ENCODE results near the gene REG4. TPM values are rescaled to one million over a fixed set of nuclear protein-coding genes. Genes with fewer than 3 reads are reported as not detected.

The REG4 gene
- total and polyA plus RNA-seq, 2 of the 13 experiments (the other 11 are each of a cell fraction or from before 2014, with no cell fraction given): not detected

DNA sequence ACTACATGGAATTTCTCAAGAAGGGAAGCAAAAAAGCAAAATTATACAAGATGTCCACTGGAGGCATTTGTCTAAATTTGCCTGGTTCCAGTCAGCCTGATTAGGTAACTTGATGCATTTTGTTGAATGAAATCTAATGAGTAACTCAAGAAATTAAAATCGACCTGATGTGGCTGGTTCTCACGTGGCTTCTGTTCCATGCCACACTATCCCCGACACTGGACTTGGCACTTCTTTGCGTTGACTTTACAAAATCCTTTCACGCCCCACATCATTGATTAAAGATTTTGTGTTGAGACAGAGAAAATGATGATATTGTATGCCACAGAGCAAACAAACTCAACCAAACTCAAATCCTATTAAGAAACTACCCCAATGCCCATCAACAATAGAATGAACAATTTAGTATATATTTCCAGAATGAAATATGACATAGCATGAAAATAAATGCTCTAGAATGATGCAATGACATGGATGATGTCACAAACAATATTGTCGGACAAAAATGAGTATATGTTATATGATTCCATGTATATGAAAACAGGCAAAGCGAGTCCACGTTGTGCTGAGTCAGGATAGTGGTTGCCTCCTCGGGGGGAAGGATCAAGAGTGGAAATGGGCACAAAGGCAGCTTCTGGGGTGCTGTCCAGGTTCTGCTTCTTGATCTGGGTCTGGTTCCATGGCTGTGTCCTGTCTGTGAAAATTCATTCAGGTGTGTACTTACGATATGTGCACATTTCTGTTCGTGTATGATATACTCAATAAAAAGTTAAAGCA lies 29.6 kb downstream of the REG4 start:
- H3K9me3 ChIP-seq (ENCODE audit: low read length): no peaks in the 10 kb centered on the region
- no peak overlapping the region for H3K9ac ChIP-seq (ENCODE audit: insufficient read depth, low read depth, low read length)
- in situ Hi-C loops (cut with HindIII; ENCODE audit: extremely low pct_ligation_motif_present, low pct_unique_long_range_greater_than_20kb) (no loop called here), intact Hi-C loops (cut with micrococcal nuclease; ENCODE audit: unreplicated experiment) (loop anchor here (2.0 kb wide), 2 partner anchors 13 to 37 kb away; partner anchors contain the start of gene HMGCS2)
- FAIRE-seq (no peak), DNase-seq (ENCODE audit: low spot score) (no peak), ATAC-seq (no peak)
- H3K79me2 ChIP-seq (ENCODE audit: insufficient read depth, low read length): no peaks in the 10 kb centered on the region
- whole genome bisulfite sequencing (ENCODE audit: low lambda C conversion rate): 62% methylated on average over 11 of the region's 11 CpGs
- H2AFZ ChIP-seq (ENCODE audit: low read length): no peak overlapping the region
- H3K27me3 ChIP-seq (ENCODE audit: control insufficient read depth in 1 of 2, insufficient read depth in 2 of 2, low read length in 2 of 2): no peaks in the 10 kb centered on the region
- no TSS peak for BruUV-seq (replicated peaks)
- no peak overlapping the region for H3K4me3 ChIP-seq (replicated peaks in 1 of 3; ENCODE audit: insufficient read depth in 1 of 3, low read depth in 2 of 3, low read length in 3 of 3)
- CTCF ChIA-PET (ENCODE audit: low intra/inter-chr PET ratio, low total read pairs): no interaction called here
- H4K20me1 ChIP-seq (ENCODE audit: insufficient read depth, low read length): no peaks in the 10 kb centered on the region
- peaks cover 88% of the 10 kb centered on the region for H3K4me1 ChIP-seq (ENCODE audit: insufficient read depth, low read length)
- H3K27ac ChIP-seq (ENCODE audit: extremely low read length, insufficient read depth, low read length): no peak overlapping the region
- no peaks in the 10 kb centered on the region for H3K36me3 ChIP-seq (replicated peaks in 1 of 2; ENCODE audit: control insufficient read depth in 1 of 2, insufficient read depth in 2 of 2, low read length in 2 of 2)
- POLR2A ChIA-PET: interaction anchor here (5.8 kb wide), 1 partner anchor 15 kb away, joined by 71 read pairs; the partner anchor contains the start of gene HMGCS2
- H3K4me2 ChIP-seq (ENCODE audit: low read depth, low read length): no peak overlapping the region
- TF ChIP-seq RBFOX2 (IDR thresholded peaks at IDR 0.05; ENCODE audit: low read depth, low read length) (no peak), ZNF530 (CRISPR knock-in tag; IDR thresholded peaks at IDR 0.05; ENCODE audit: low read depth) (no peak), ATF7 (IDR thresholded peaks at IDR 0.05) (peak; percentile 51), ATF7 (CRISPR knock-in tag; IDR thresholded peaks at IDR 0.05) (no peak), ZFP1 (CRISPR knock-in tag; IDR thresholded peaks at IDR 0.05) (no peak), SIX1 (CRISPR knock-in tag; IDR thresholded peaks at IDR 0.05; ENCODE audit: borderline replicate concordance) (no peak), ZNF737 (CRISPR knock-in tag; IDR thresholded peaks at IDR 0.05; ENCODE audit: borderline replicate concordance) (no peak), SAFB2 (CRISPR knock-in tag; IDR thresholded peaks at IDR 0.05; ENCODE audit: borderline replicate concordance, low read depth) (no peak), DNMT1 (CRISPR knock-in tag; IDR thresholded peaks at IDR 0.05) (no peak), TBP (CRISPR knock-in tag; IDR thresholded peaks at IDR 0.05) (no peak)
- TF ChIP-seq, protein P1, sequence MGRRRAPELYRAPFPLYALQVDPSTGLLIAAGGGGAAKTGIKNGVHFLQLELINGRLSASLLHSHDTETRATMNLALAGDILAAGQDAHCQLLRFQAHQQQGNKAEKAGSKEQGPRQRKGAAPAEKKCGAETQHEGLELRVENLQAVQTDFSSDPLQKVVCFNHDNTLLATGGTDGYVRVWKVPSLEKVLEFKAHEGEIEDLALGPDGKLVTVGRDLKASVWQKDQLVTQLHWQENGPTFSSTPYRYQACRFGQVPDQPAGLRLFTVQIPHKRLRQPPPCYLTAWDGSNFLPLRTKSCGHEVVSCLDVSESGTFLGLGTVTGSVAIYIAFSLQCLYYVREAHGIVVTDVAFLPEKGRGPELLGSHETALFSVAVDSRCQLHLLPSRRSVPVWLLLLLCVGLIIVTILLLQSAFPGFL (CRISPR knock-in tag; IDR thresholded peaks at IDR 0.05): no peak
- TF ChIP-seq, protein P2, sequence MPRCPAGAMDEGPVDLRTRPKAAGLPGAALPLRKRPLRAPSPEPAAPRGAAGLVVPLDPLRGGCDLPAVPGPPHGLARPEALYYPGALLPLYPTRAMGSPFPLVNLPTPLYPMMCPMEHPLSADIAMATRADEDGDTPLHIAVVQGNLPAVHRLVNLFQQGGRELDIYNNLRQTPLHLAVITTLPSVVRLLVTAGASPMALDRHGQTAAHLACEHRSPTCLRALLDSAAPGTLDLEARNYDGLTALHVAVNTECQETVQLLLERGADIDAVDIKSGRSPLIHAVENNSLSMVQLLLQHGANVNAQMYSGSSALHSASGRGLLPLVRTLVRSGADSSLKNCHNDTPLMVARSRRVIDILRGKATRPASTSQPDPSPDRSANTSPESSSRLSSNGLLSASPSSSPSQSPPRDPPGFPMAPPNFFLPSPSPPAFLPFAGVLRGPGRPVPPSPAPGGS (CRISPR knock-in tag; IDR thresholded peaks at IDR 0.05): no peak
- TF ChIP-seq, protein P3, sequence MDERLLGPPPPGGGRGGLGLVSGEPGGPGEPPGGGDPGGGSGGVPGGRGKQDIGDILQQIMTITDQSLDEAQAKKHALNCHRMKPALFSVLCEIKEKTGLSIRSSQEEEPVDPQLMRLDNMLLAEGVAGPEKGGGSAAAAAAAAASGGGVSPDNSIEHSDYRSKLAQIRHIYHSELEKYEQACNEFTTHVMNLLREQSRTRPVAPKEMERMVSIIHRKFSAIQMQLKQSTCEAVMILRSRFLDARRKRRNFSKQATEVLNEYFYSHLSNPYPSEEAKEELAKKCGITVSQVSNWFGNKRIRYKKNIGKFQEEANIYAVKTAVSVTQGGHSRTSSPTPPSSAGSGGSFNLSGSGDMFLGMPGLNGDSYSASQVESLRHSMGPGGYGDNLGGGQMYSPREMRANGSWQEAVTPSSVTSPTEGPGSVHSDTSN (CRISPR knock-in tag; IDR thresholded peaks at IDR 0.05): no peak
- TF ChIP-seq, protein P4, sequence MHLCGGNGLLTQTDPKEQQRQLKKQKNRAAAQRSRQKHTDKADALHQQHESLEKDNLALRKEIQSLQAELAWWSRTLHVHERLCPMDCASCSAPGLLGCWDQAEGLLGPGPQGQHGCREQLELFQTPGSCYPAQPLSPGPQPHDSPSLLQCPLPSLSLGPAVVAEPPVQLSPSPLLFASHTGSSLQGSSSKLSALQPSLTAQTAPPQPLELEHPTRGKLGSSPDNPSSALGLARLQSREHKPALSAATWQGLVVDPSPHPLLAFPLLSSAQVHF (CRISPR knock-in tag; IDR thresholded peaks at IDR 0.05): no peak
- TF ChIP-seq, protein P5, sequence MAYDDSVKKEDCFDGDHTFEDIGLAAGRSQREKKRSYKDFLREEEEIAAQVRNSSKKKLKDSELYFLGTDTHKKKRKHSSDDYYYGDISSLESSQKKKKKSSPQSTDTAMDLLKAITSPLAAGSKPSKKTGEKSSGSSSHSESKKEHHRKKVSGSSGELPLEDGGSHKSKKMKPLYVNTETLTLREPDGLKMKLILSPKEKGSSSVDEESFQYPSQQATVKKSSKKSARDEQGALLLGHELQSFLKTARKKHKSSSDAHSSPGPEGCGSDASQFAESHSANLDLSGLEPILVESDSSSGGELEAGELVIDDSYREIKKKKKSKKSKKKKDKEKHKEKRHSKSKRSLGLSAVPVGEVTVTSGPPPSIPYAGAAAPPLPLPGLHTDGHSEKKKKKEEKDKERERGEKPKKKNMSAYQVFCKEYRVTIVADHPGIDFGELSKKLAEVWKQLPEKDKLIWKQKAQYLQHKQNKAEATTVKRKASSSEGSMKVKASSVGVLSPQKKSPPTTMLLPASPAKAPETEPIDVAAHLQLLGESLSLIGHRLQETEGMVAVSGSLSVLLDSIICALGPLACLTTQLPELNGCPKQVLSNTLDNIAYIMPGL (CRISPR knock-in tag; IDR thresholded peaks at IDR 0.05; ENCODE audit: borderline replicate concordance in 1 of 2, low read depth in 1 of 2): no peak
- TF ChIP-seq, protein P6, sequence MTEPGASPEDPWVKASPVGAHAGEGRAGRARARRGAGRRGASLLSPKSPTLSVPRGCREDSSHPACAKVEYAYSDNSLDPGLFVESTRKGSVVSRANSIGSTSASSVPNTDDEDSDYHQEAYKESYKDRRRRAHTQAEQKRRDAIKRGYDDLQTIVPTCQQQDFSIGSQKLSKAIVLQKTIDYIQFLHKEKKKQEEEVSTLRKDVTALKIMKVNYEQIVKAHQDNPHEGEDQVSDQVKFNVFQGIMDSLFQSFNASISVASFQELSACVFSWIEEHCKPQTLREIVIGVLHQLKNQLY (CRISPR knock-in tag; IDR thresholded peaks at IDR 0.05): no peak

Measured in HepG2 (cell line).